GM19023 (cell line): ENCODE data around the gene SCN4B.
"Not testable (repeated sequence)": the region's sequence is repeated elsewhere in the genome, so short reads cannot be mapped to it uniquely, and the experiment has no call there.

ENCODE experiments used
- ATAC-seq: cut with Tn5 transposase; IDR thresholded peaks from one replicate; pipeline ENCODE4 v1.9.1; 2021; ENCODE audit warnings: mild to moderate bottlenecking, moderate library complexity; ENCODE audit not compliant: unreplicated experiment

Gene SCN4B, protein sequence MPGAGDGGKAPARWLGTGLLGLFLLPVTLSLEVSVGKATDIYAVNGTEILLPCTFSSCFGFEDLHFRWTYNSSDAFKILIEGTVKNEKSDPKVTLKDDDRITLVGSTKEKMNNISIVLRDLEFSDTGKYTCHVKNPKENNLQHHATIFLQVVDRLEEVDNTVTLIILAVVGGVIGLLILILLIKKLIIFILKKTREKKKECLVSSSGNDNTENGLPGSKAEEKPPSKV

DNA sequence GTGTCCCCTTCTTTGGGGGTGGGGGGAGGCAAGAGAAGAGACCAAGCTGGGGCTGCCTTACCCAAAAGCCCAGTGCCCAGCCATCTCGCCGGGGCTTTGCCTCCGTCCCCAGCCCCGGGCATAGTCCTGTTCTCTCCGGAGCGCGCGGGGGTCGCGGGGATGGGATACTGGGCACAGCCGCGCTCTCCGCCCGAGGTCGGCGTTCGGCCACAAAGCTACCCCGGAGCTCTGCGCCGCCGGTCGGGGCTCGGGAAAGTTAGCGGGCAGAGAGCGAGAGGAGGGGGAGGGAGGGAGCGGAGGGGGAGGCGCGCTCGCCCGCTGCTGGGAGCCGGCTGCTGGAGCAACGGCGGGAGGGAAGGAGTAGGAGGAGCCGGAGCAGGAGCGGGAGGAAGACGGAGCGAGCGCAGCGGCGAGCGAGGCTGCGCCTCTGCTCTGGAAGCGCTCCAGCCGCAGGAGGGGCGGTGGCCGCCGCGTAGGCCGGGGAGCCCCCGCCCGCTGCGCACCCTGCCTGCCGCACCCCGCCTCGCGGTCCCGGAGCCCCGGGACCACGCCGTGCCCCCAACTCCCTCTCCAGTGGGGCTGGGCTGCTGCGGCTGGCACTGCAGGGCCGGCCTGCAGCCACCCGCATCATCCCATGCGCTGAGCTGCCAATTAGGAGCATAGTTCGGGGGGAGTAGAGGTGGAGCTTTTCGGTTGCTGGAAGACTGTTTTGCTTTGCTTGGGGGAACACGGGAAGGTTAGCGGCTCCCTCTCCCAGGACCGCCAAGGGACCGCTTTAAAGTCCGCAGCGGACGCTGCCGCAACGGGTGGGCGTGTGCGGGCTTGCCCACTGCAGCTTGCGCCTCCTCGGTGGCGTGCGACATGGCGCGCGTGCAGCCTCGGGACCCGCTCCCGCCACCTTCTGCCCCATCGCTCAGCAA, at the start of gene SCN4B:
Gene SCN4B, minus strand, starts transcription at position 272 of the 920 bp plus-strand sequence. Its CDS starts 150 bp downstream, at position 122.
- no peak for ATAC-seq

DNA sequence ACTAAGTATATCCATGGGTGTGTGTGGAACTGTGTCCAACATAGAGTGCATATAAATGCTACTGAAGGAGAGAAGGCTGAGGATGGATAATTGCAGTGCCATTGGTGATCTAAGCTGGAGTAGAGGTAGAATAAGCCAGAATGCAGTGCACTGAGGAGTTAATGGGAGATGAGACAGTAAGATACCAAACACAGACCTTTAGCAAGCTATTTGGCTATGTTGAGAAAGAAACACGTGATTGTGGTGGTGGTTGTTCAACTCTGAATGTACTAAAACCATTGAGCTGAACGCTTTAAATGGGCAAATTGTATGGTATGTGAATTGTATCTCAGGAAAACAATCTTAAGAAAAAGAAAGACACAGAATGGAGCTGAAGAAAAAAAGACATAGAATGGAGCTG, 49.3 kb upstream of the SCN4B start:
- ATAC-seq: no peak

DNA sequence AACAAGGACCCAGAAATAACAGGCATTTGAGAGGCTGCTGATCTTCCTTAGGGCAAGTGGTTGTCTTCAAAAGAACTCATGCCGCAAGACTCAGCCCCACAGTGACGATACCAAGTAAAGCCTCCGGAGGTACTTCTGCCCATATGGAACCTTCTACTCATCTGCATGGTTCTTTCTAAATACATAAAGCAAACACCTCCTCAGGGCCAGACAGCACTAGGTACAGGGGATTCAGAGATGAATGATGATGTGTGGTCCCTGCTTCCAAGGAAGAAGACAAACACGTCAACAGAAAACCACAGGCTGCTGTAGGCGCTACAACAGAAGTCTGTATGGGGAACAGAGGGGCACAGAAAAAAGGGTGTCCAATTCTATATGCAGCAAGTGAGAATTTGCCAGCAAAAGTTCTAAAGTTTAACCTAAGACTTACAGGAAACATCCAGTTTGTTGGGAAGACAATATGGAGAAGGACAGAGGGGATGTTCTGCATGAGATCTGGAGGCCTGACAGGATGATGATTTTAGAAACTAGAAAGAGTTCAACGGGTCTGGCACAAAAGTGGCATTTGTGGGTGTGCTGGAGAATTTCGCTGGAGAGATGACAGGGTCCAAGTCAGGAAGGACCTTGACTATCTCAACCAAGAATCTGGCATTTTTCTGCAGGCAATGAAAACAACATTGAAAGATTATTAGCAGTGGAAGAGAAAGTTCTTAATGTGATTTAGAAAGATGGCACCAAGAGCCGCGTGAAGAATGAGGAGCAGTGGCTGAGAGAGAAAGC, 48.5 kb upstream of the SCN4B start:
- no peak for ATAC-seq

DNA sequence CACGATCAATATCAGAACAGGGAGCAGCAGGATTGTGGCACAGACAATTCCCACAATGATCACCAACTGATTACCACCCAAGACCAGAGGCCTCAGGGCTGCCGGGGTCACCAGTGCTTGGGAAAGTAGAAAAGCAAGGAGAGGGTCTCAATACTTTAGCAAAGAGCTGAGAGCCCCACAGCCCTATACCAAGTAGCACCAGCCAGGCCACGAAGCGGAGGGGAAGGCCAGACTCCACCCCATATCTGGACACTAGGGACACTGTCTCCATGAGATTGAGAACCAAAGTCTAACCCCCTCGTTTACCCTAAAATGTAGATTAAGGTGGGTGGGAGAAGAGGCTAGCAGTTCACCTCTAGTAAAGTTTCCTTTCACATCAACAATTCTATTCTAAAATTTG, 47.9 kb upstream of the SCN4B start:
- no peak for ATAC-seq

DNA sequence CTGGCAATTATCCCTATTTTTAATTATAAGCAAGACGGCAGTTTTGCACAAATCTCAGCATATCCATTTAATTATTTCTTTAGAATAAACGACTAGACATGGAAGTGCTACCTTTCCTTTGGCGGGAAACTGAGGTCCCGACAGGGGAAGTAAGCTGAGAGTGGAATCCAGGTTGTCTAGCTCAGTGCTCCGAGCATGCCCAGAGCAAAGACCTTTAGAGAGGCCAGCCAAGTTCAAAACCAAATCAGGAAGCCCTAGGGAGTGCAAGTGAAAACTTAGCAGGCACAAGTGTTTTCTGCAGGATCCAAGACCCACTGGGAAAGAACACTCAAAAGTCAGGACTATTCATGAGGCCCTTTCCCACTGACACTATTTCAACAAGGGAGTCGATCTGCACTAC, 46.5 kb upstream of the SCN4B start:
- no peak for ATAC-seq

DNA sequence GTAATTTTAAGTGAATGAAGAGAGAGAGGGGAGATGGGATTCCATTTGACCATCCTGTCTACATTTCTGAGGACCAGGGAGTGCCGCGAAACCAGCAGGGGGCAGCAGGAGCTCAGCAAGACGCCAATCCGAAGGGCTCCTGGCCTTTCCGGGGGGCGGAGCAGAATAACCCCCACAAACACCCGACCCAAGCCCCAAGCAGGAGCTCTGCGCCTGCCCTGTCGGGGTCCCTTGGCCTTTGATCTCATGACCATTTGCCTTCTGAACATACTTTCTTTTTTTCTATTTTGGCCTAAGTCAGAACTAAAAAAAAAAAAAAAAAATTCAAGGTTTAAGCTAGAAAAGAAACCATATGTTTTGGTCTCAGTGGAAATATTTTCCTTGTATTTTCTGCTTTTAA, 45.7 kb upstream of the SCN4B start:
- ATAC-seq: no peak

DNA sequence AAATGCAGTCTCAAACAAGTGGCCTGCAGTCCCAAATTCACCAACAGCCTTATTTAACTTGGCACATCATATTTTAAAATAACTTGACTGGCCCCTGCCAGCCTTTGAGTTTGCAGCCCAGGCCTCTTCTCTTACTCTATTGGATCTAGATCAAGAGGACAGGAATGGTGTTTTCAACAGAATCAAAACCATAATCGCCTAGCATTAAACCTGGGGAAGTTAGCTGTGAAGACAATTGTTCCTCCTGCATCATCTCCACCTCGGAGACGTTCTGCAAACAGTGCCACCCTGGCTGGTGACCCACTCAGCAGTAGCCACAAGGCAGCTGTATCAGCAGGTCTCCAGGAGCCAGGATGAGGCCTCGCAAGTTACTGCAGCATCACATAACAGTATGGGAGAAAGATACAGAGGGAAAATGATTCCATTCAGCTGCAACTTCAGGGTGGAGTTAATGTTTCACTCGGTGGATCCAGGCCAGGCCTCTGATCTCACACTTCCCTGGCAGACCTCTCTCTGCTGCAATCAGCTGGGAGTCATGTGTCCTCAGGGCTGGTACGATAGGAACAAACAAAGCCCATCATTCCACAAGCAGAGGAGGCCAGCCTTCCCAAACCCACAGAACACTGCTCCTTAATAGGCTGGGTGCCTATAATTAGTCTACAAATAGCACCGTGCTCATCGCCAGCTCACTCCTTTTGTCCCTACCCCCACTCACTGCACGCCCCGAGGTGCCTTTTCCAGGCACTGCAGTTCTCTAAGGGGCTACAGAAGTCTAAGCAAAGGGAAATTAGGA, 42.4 kb upstream of the SCN4B start:
- no peak for ATAC-seq

DNA sequence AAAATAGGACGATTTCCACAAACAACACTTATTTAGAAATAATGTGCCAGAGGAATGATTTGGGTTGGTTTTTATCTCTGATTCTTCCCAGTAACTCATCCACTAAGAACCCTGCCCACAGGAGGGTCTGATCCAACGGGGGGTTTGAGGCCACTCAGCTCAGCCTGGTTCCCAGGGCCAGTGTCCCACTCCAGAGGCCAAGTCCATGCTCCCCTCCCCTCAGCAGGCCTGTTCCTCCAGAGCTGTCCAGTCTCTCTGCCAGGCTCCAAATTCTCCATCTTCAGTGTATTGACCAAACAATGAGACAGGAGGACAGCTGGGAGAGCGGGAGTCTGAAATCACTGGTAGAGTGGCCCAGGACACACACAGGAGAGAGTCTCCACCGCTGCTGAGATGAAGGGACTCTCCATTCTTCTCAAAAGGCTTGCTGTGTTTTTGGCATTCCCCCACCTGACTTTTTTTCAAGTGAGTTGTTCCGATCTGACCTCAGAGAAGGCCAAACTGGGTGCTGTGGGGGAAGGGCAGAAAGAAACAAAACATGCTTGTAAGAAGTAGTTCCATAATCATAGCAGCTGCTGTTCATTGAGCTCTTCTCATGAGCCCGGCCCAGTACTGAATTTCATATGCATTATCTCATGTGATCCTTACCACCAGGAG, 41.4 kb upstream of the SCN4B start:
- ATAC-seq: no peak

DNA sequence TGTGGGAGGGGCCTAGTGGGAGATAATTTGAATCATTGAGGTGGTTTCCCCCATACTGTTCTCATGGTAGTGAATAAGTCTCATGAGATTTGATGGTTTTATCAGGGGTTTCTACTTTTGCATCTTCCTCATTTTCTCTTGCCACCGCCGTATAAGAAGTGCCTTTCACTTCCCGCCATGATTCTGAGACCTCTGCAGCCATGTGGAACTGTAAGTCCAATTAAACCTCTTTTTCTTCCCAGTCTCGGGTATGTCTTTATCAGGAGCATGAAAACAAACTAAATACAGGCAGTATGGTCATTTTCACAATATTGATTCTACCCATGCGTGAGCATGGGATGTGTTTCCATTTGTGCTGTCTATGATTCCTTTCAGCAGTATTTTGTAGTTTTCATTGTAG, 40.2 kb upstream of the SCN4B start:
- ATAC-seq: not testable (repeated sequence)

DNA sequence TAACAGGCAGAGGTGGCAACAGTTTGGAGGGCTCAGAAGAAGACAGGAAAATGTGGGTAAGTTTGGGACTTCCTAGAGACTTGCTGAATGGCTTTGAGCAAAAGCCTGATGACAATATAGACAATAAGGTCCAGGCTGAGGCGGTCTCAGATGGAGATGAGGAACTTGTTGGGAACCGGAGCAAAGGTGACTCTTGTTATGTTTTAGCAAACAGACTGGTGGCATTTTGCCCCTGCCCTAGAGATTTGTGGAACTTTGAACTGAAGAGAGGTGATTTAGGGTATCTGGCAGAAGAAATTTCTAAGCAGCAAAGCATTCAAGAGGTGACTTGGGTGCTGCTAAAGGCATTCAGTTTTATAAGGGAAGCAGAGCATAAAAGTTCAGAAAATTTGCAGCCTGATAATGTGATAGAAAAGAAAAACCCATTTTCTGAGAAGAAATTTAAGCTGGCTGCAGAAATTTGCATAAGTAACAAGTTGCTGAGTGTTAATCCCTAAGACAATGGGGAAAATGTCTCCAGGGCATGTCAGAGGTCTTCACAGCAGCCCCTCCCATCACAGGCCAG, 38.4 kb upstream of the SCN4B start:
- ATAC-seq: not testable (repeated sequence)

DNA sequence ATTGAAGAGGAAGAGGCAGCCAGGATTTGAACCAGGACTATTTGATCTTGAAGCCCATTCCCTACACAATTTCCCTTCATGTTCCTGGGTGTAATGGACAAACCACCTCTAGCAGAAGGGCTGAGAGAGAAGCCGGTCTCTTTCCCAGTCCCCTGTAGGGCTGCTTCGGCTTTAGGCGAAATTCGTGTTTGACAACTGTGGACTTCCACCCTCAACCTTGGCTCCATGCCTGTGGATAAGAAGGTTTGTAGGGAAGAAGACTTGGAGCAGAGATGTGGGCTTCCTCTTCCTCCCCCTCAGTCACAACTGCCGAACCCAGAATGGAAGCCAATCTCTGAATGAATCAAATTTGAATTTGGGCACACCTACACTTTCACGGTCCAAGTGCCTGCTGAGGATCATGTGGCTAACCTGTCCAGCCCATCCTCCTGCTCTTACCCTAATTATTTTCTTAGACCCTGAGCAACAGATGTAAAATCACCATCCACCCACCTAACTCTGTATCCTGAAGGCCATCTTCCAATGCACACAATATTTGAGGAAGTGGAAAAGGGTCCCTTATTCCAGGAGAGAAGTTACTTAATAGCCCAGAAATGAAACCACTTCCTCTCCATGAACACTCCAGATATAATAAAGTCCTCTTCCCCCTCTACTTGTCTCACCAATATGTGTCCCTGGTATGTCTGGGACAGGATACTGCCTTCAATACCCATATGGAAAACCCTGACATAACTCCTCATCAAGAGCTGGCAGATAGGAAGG, 33.9 kb upstream of the SCN4B start:
- no peak for ATAC-seq

DNA sequence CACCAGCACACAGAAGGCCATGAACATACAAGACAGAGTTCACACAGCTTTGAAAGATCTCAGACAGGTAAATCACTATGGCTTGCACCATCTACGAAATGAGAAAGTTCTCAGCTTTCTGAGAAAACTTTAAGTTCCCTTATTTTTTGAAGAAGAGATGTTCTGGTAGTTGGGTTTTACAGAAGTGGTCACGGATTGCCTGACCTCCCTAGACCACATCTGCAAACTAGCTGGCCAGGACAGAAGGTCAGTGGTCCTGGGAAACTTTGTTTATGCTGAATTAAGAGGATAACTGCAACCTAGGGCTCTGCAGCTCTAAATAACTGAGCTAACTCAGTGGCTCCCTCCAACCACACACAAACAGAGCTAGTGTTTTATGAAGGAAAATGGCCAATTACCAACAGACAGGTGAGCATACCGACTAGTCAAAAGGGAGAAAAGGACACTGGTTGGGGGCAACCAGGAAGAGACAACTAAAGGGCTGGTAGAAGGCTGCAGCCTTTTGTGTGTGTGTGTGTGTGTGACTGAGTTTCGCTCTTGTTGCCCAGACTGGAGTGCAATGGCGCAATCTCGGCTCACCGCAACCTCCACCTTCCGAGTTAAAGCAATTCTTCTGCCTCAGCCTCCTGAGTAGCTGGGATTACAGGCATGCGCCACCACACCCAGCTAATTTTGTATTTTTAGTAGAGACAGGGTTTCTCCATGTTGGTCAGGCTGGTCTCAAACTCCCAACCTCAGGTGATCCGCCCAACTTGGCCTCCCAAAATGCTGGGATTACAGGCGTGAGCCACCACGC, 32.4 kb upstream of the SCN4B start:
- no peak for ATAC-seq

DNA sequence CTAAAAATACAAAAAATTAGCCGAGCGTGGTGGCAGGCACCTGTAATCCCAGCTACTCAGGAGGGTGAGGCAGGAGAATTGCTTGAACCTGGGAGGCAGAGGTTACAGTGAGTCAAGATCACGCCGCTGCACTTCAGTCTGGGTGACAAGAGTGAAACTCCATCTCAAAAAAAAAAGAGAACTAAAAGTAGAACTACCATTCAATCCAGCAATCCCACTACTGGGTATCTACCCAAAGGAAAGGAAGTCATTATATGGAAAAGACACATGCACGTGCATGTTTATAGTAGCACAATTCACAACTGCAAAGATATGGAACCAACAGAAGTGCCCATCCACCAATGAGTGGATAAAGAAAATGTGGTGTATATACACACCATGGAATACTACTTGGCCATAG, 31.1 kb upstream of the SCN4B start:
- not testable (repeated sequence) for ATAC-seq

DNA sequence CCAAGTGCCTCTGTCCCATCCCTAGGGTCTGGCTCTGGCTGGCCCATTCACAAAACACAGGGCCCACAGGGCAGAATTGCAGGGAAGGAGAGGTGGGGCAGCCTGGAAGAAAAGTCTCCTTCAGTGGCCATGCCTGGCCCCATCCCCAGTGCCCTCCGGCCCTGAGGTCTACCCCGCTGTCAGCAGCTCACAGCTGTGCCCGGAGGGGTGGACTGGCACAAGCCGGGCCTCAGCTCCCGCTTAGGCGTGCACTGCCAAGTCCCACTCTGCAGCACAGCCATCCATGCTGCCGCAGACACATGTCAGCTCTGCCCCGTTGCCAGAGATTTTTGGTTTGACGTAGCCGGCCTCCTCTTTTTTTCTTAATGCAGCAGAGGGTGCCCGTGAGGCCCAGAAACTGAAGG, 27.7 kb upstream of the SCN4B start:
- no peak for ATAC-seq

DNA sequence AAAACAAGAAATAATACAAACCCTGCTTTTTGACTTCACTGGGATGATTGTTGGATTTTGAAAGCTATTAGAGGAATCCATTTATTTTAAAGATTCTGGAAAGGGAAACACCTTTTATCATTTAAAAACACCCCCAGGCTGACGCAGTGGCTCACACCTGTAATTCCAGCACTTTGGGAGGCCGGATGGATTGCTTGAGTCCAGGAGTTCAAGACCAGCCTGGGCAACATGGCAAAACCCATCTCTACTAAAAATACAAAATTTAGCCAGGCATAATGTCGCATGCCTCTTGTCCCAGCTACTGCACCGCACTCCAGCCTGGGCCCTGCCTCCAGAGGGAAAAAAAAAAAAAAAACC, 24.1 kb upstream of the SCN4B start:
- ATAC-seq: no peak

DNA sequence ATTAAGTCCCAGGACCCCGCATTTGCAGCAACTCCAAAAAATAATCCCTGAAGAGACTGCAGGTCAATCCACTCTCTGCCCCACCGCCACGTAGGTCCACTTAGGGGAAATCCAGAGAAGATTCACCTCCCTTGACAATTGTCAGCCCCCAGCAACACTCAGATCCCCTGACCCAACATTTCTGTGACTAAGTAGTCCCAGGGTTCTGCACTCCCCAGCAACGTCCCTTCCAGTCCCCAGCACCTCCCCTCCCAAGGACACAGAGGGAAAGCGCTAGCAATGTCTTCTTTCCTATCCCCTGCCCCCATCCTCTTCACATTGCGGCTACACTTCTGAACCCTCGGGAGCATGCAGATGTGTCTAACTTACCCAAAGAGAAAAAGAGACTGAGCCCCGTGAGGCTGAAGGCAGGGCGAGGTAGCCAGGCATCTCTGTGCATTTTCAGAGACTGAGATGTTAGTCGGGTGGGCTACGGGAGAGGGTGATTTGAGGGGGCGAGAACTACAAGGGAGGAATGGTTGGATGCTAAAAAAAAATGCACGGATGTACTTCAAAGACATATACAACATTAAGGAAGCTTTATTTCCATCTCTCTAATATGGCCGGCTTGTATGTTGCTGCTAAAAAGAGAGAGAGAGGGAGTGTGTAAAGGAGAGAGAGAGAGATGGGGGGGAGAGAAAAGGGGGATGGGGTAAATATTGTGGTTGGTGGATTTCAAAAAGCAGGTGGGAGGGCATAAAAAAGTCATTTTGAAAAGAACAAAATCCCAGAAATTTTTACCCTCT, 23.6 kb upstream of the SCN4B start, which contains the start of gene SCN2B:
Gene SCN2B, minus strand, starts transcription at position 647 of the 785 bp plus-strand sequence. Its CDS starts 208 bp downstream, at position 439.
- no peak for ATAC-seq
